Activated gamma-delta T cell treated with Interleukin-2 at 50 U/mL for 16 hours (primary cell): ENCODE results near the gene SLC8A1.

ENCODE experiments used
- DNase-seq: peaks from one replicate; pipeline ENCODE4 v3.0.0-alpha.2; 2020

SLC8A1 gene

DNA sequence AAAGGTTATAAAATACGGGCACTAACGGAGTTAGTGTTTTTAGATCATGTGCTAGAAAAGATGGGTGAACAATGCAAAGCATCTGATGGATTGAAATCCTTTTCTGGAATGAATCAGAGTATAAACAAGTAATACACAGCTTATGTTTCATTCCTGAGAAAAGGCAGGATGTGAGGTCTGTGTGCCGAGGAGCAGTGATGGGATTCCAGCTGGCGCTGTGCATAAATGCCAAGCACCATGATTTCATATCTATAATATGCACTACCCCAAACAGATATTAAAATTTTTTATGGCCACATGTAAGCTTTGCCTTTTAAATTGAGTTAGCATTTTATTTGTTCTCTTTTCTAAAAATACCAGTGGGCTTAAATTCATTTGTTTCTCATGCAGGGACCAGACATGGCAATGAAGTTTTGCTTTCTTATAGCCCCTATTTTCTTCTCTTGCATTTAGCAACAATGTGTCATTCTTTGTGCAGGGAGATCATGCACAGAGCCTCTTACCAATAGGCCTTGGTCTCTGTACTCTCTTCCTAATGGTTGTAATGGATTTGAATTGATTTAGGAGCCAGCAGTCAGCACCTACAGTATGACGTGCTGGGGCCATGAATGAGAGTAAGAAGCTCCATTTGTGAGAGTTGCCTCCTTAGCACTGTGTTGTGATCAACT lies 323.9 kb downstream of the SLC8A1 start:
- no peak for DNase-seq

GRCh38 chr2:40127146-40127545 lies 324.7 kb downstream of the SLC8A1 start:
- DNase-seq: no peak

GRCh38 chr2:40126006-40126405 lies 325.9 kb downstream of the SLC8A1 start:
- no peak for DNase-seq

- DNase-seq: no peak
These were observed 328.1 kb downstream of the SLC8A1 start for GRCh38 chr2:40123746-40124145.

- DNase-seq: no peak
These were observed 328.6 kb downstream of the SLC8A1 start for GRCh38 chr2:40123326-40123725.

- DNase-seq: no peak
These were observed 330.9 kb downstream of the SLC8A1 start for GRCh38 chr2:40120957-40121356.

- no peak for DNase-seq
These were observed 331.9 kb downstream of the SLC8A1 start for GRCh38 chr2:40120026-40120425.

DNA sequence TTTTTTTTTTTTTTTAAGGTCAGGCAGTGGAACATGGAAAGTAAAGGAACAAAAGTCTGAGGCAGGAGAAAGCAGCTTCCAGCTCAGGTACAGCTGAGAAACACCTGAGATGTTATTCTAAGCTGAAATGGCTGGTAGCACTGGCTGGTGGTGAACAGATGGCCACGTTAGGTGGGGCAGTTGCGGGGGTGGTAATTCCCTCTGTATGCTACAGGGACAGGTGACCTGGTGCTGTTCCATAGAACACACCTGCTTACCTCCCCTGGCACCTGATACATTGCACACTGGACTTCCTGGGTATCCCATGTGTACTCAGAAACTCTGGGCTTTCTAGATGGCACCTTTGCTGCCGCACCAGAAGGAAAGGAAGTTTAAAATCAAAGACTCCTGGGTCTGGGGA lies 333.3 kb downstream of the SLC8A1 start:
- no peak for DNase-seq

DNA sequence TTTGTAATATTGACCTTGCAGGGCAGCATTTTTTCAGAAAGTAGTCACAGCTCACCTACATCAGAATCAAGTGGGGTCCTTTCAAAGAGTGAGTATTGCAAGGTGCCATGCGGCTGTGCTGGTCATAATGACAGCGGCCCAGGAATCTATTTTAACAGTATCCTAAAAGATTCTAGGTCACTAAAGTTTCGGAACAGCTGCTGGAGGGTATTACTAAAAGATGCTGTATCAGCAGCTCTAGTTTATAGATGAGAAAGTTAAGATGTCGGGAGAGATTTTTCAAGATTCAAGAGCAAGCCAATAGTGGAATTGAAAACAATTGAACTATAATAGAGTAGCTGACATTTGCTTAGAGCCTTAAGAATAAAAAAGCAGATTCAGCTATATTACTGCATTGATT lies 336.0 kb downstream of the SLC8A1 start:
- DNase-seq: no peak

GRCh38 chr2:40115348-40115747 lies 336.5 kb downstream of the SLC8A1 start:
- no peak for DNase-seq

- DNase-seq: no peak
These were observed 337.9 kb downstream of the SLC8A1 start for GRCh38 chr2:40113997-40114396.

- DNase-seq: no peak
These were observed 338.5 kb downstream of the SLC8A1 start for GRCh38 chr2:40113272-40113968.

GRCh38 chr2:40109381-40109780 lies 342.5 kb downstream of the SLC8A1 start:
- DNase-seq: no peak

GRCh38 chr2:40108851-40109250 lies 343.0 kb downstream of the SLC8A1 start:
- DNase-seq: no peak

DNA sequence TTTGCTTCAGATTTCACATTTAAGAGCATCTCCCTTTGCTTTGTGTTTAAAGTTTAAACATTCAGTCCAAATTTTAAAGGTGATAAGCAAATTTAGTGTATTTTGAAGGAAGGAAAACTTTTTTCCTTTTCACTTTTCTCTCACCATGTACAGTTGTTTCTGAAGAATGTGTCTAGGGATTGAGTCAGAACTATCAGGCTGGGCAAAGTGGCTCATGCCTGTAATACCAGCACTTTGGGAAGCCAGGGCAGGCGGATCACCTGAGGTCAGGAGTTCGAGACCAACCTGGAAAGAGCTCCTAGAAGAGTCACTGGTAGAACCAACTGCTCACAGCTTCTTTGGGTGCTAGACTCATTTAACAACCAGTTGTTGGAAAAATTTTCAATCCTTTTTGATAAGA lies 345.8 kb downstream of the SLC8A1 start:
- no peak for DNase-seq

GRCh38 chr2:40105593-40105992 lies 346.3 kb downstream of the SLC8A1 start:
- DNase-seq: no peak

GRCh38 chr2:40103590-40103989 lies 348.3 kb downstream of the SLC8A1 start:
- DNase-seq: no peak

GRCh38 chr2:40103163-40103562 lies 348.7 kb downstream of the SLC8A1 start:
- DNase-seq: no peak

DNA sequence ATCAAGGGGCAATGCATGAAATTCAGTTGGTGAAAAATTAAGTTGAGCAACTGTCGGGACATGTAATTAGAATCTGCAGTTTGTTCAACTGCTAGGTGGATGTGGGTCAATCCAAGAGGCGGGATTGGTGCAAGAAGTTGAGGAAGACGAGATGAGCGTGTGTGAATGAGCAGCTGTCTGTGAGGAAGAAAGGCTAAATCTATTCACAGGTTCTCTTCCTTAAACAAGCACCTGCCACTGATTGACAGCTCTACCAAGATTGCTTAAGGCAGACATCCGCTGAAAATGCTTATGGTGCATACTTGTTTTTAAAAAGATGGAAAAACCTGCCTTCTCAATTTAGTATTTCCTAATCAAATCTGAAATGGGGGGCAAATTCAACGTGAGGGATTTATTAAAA lies 349.4 kb downstream of the SLC8A1 start:
- DNase-seq: no peak

- DNase-seq: no peak
These were observed 350.7 kb downstream of the SLC8A1 start for GRCh38 chr2:40101131-40101575.

- no peak for DNase-seq
These were observed 351.2 kb downstream of the SLC8A1 start for GRCh38 chr2:40100676-40101075.

GRCh38 chr2:40098786-40099470 lies 353.0 kb downstream of the SLC8A1 start:
- DNase-seq: no peak

DNA sequence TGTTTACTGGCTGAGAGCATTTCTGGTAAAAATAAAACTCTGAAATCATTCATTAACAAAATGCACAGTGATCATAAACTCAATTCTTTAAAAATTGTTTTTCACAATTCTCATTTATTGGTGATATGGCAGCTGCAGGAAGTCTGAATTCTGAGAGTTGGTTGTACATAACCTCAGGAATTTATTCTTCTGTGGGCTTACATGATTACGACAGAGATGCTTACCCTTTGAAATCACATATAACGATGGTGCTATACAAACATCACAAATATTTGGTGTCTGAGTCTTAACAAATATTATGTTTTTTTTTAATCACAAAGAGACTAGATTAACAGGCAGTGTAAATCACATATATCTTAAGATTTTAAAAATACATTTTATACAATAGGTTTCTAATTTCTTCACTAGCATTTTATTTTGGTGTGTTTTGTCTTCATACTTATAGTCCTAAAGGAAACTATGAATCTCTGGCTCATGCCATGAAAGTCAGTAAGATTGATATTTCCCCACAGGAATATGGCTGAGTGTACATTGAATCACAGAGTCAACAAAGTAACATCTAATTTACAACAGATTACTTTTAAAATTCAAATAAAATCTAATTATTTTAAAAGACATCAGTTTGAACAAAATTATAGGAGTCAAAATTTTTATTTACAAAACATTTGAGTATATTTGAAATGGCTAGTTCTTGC lies 354.1 kb downstream of the SLC8A1 start:
- no peak for DNase-seq

- DNase-seq: no peak
These were observed 355.5 kb downstream of the SLC8A1 start for GRCh38 chr2:40096360-40096759.
